K562 (cell line): ENCODE results near the gene GREB1. TPM values are rescaled to one million over a fixed set of nuclear protein-coding genes. Genes with fewer than 3 reads are reported as not detected.

Source experiments
- ATAC-seq: fragments of 200-7000 bp; cut with Tn5 transposase; 3 replicates; pipeline ENCODE4 v1.9.1; 2020; ENCODE audit warnings: moderate library complexity
- BruUV-seq: library from RNA; stranded (reverse); fragments of 400-500 nt; replicated peaks from 2 replicates; lab custom pipeline; 2021; lab: Mats Ljungman, UMichigan
- CTCF ChIA-PET: fragments of 300-600 bp; formaldehyde crosslinking; extraction: SDS; loops from one replicate; lab custom pipeline; 2021; ENCODE audit warnings: low intra/inter-chr PET ratio; lab: Yijun Ruan, JAX
- POLR2A ChIA-PET: fragments of 300-600, 350-650 bp; sonication (Branson Sonifier 250); formaldehyde crosslinking; extraction: SDS; loops from one replicate; lab custom pipeline; 2021; ENCODE audit warnings: antibody characterized with exemption, inconsistent platforms; lab: Yijun Ruan, JAX
- DNase-seq, 4 experiments: peaks; one replicate each; pipeline versions ENCODE4 v3.0.0 to v3.0.0-alpha.2; 2011 to 2018; ENCODE audit warnings: low spot score in 3 of 4, mixed read lengths in 3 of 4; ENCODE audit errors: extremely low read depth in 1 of 4
- FAIRE-seq: peaks from 2 replicates; lab custom pipeline; 2011; peaks lifted over from hg19 to GRCh38; lab: Jason Lieb, UNC
- H2AFZ ChIP-seq: 2 replicates; pipeline ENCODE4 v1.6.0; 2011; ENCODE audit warnings: low read depth, low read length, control low read depth, inconsistent platforms
- H3K27ac ChIP-seq: fragments of 200-600 bp; 3 replicates; pipeline ENCODE4 v1.8.0; 2011; ENCODE audit warnings: low read depth, mild to moderate bottlenecking, control low read depth, inconsistent platforms, low read length, moderate library complexity, mixed read lengths; ENCODE audit errors: extremely low read depth
- H3K27me3 ChIP-seq, 2 experiments: fragments of 300-600 bp in 1 of 2; 2 replicates in 1 of 2; 3 replicates in 1 of 2; pipeline versions ENCODE4 v1.6.0 to v1.8.0; 2011; ENCODE audit warnings: inconsistent platforms in 2 of 2, low read length in 2 of 2, mild to moderate bottlenecking in 1 of 2, mixed read lengths in 1 of 2, moderate library complexity in 1 of 2; ENCODE audit not compliant: control insufficient read depth in 2 of 2, insufficient read depth in 2 of 2
- H3K36me3 ChIP-seq: fragments of 300-600 bp; 3 replicates; pipeline ENCODE4 v1.8.0; 2011; ENCODE audit warnings: mild to moderate bottlenecking, low read length, inconsistent platforms; ENCODE audit not compliant: control insufficient read depth, insufficient read depth
- H3K4me1 ChIP-seq, 2 experiments: fragments of 200-600 bp in 1 of 2; replicated peaks in 1 of 2; 2 replicates in 1 of 2; 3 replicates in 1 of 2; pipeline versions ENCODE4 v1.5.1 to v1.8.0; 2011; ENCODE audit warnings: inconsistent platforms in 2 of 2, low read length in 2 of 2, mild to moderate bottlenecking in 1 of 2, mixed read lengths in 1 of 2, moderate library complexity in 1 of 2; ENCODE audit not compliant: control insufficient read depth in 2 of 2, insufficient read depth in 2 of 2
- H3K4me2 ChIP-seq: 2 replicates; pipeline ENCODE4 v1.6.1; 2011; ENCODE audit warnings: low read length, control low read depth, inconsistent platforms, mixed read lengths; ENCODE audit not compliant: insufficient read depth
- H3K4me3 ChIP-seq: fragments of 200-600 bp; sonication (generic), shearing (Covaris generic); 2 replicates; pipeline ENCODE4 v1.5.1; 2016; ENCODE audit warnings: control low read depth, inconsistent platforms
- H3K79me2 ChIP-seq: fragments of 200-600 bp; 3 replicates; pipeline ENCODE4 v1.8.0; 2011; ENCODE audit warnings: low read length, inconsistent platforms; ENCODE audit not compliant: control insufficient read depth, insufficient read depth
- H3K9ac ChIP-seq, 2 experiments: 2 replicates each; pipeline versions ENCODE4 v1.6.0 to v1.6.1; 2011; ENCODE audit warnings: low read depth in 2 of 2, low read length in 2 of 2, control low read depth in 1 of 2, inconsistent platforms in 1 of 2, mild to moderate bottlenecking in 1 of 2, mixed read lengths in 1 of 2; ENCODE audit not compliant: insufficient read depth in 1 of 2
- H3K9me1 ChIP-seq: one replicate; pipeline ENCODE4 v1.6.0; 2011; ENCODE audit warnings: inconsistent platforms, mild to moderate bottlenecking, low read length, moderate library complexity; ENCODE audit not compliant: control insufficient read depth, insufficient read depth
- H3K9me3 ChIP-seq: replicated peaks from 2 replicates; pipeline ENCODE4 v1.5.1; 2011; ENCODE audit warnings: low read depth, low read length, inconsistent platforms; ENCODE audit not compliant: control insufficient read depth, insufficient read depth
- H4K20me1 ChIP-seq: replicated peaks from 2 replicates; pipeline ENCODE4 v1.6.1; 2011; ENCODE audit warnings: low read length, inconsistent platforms, mixed read lengths; ENCODE audit not compliant: control insufficient read depth, insufficient read depth
- FOXJ3 ChIP-seq: sonication (generic); formaldehyde crosslinking; IDR thresholded peaks from 2 replicates; pipeline ENCODE4 v1.4.0; 2020; ENCODE audit warnings: mild to moderate bottlenecking, missing genetic modification reagents
- KLF1 ChIP-seq: fragments of 450-650 bp; IDR thresholded peaks from 2 replicates; pipeline ENCODE4 v1.6.1; 2016; ENCODE audit warnings: missing genetic modification characterization, missing compliant biosample characterization
- MEF2A ChIP-seq: IDR thresholded peaks from 2 replicates; pipeline ENCODE4 v1.6.1; 2011; ENCODE audit warnings: low read depth, mild to moderate bottlenecking, low read length, moderate library complexity; ENCODE audit not compliant: control insufficient read depth
- PREB ChIP-seq: sonication (generic); formaldehyde crosslinking; IDR thresholded peaks from 2 replicates; pipeline ENCODE4 v1.8.1; 2023; ENCODE audit warnings: mild to moderate bottlenecking, missing genetic modification reagents
- RAD51 ChIP-seq: fragments of 450-650 bp; IDR thresholded peaks from 2 replicates; pipeline ENCODE4 v1.7.1; 2016; ENCODE audit warnings: low read depth, mild to moderate bottlenecking, borderline replicate concordance
- ZNF280A ChIP-seq: fragments of 450-650 bp; IDR thresholded peaks from 2 replicates; pipeline ENCODE4 v1.6.1; 2018; ENCODE audit warnings: mild to moderate bottlenecking, low read depth; ENCODE audit not compliant: partially characterized antibody
- WGBS: fragments of 100-300 bp; shearing (Covaris generic); methylation state at CpG from one replicate; pipeline ENCODE4 v1.1.6; 2016; ENCODE audit warnings: low coverage, mixed read lengths; ENCODE audit not compliant: insufficient coverage; ENCODE audit errors: missing lambda C conversion rate; 5-methylcytosine and 5-hydroxymethylcytosine counted together
- in situ Hi-C: fragments of 300-500 bp; cut with MboI; formaldehyde crosslinking; loops from 4 replicates; pipeline ENCODE4 v1.15.0; 2018; ENCODE audit warnings: inconsistent platforms, mixed read lengths
- intact Hi-C: fragments of 100-400 bp; cut with micrococcal nuclease; formaldehyde crosslinking; loops from 2 replicates; pipeline ENCODE4 v1.14.2; 2022
- polyA plus RNA-seq, 8 experiments: library from polyadenylated mRNA; depleted of rRNA in 4 of 8; stranded (reverse) in 5 of 8; unstranded in 3 of 8; fragments of >200 nt; fragmentation: Nextera tagmentation in 2 of 8; fragmentation: Illumina TruSeq in 1 of 8; extraction: Ambion mirVana in 2 of 8; extraction: Trizol in 1 of 8; gene quantifications; 2 replicates each; pipeline versions ENCODE4 v1.2.1 to v1.2.3, GENCODE V29; 2011 to 2014; ENCODE audit warnings: inconsistent platforms in 1 of 8, missing spikeins in 1 of 8
- total RNA-seq, 7 experiments: library from RNA; depleted of rRNA in 6 of 7; stranded (reverse); fragments of >200 nt in 6 of 7; fragmentation: Illumina TruSeq in 2 of 7; extraction: Trizol in 2 of 7; gene quantifications; 2 replicates each; pipeline versions ENCODE4 v1.2.1 to v1.2.3, GENCODE V29; 2011 to 2021; ENCODE audit warnings: low replicate concordance in 1 of 7

Gene GREB1
- total and polyA plus RNA-seq, 9 of the 15 experiments (the other 6 are each of a cell fraction or from before 2014, with no cell fraction given): 0.04 to 0.86 (median 0.10) TPM; not detected in 1

GRCh38 chr2:11492244-11492643, 41.6 kb upstream of the GREB1 start:
- Histone ChIP-seq H3K79me2 (no peaks in the 10 kb centered on the region), H3K4me1 (no peaks in the 10 kb centered on the region), H3K4me3 (no peak overlapping the region), H3K9me3 (no peaks in the 10 kb centered on the region), H3K27me3 (peaks cover 20 to 40% of the 10 kb centered on the region in 2 experiments), H3K9ac (no peak overlapping the region)
- ATAC-seq: no peak
- 6% methylated on average over 3 of the region's 3 CpGs for WGBS
- intact Hi-C loops (no loop called here), in situ Hi-C loops (loop anchor here (25.0 kb wide), 1 partner anchor 295 kb away; no protein-coding TSS in a partner anchor)
- no TSS peak for BruUV-seq
- POLR2A ChIA-PET: interaction anchor here (0.7 to 1.5 kb wide), 3 partner anchors 9 to 371 kb away, joined by 3 to 4 read pairs (median 3); no protein-coding TSS in a partner anchor
- CTCF ChIA-PET: no interaction called here
- TF ChIP-seq ZNF280A (no peak), FOXJ3 (CRISPR knock-in tag) (no peak), MEF2A (no peak), PREB (CRISPR knock-in tag) (no peak), RAD51 (no peak), KLF1 (tag) (no peak)
- TF ChIP-seq, all 486 proteins: peak for 0
- Histone ChIP-seq H3K36me3 (no peaks in the 10 kb centered on the region), H4K20me1 (no peaks in the 10 kb centered on the region; the same call in 1 of the 2 replicates), H3K4me2 (no peak overlapping the region), H3K9me1 (no peaks in the 10 kb centered on the region), H2AFZ (no peak overlapping the region), H3K27ac (no peak overlapping the region)
- DNase-seq: no peak
- FAIRE-seq: no peak
